ENCODE results near the gene GDF2.

GDF2 gene

DNA sequence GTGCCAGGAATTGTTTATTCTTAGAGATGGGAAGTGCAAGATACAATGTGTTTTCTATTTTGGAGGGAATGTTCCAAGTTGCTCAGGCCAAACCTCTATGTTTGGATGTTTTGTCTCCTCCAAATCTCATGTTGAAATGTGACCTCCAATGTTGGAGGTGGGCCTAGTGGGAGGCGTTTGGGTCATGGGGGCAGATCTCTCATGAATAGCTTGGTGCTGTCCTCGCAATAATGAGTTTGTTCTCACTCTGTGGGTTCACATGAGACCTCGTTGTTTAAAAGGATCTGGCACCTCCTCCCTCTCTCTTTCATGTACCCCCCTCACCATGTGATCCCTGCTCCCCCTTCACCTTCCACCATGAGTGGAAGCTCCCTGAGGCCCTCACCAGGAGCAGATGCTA, 30.6 kb upstream of the GDF2 start:
- DNase-seq (ENCODE audit: low spot score) (no peak), FAIRE-seq (no peak)

DNA sequence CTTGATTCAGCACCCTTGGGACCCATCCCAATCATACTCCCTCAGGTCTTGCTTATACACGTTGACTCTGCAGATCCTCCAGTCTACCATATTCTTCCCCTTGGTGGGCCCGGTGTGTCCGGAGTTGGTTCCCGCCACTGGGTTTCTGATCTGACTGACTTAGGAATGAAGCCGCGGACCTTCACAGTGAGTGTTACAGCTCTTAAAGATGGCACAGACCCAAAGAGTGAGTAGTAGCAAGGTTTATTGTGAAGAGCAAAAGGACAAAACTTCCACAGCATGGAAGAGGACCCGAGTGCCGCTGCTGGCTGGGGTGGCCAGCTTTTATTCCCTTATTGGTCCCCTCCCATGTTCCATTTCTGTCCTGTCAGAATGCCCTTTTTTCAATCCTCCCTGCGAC, 28.2 kb upstream of the GDF2 start:
- FAIRE-seq (no peak), DNase-seq (ENCODE audit: low spot score) (no peak)

- FAIRE-seq: no peak
- no peak for DNase-seq (ENCODE audit: low spot score)
These were observed 27.8 kb upstream of the GDF2 start for GRCh38 chr10:47294501-47294900.

DNA sequence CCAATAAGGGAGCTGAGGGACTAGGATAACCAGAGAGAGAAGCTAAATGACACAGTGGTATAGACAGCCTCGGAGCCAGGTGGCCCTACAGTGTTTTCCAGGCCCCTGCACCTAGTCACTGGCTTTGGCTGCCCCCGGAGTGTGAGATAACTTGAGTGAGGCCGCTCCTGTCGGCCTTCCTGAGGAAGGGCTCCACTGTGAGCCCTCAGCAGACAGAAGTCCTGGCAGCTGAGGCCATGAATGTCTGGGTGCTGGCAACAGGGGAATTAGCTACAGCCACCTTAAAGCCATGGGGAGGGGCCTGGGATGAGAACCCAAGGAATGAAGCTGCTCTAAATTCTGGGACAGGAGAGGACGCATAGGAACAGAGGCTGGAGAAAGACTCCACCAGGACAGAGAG, 26.8 kb upstream of the GDF2 start:
- FAIRE-seq: no peak
- DNase-seq (ENCODE audit: low spot score): no peak

GRCh38 chr10:47296156-47296894, 25.9 kb upstream of the GDF2 start:
- no peak for DNase-seq (ENCODE audit: low spot score)
- no peak for FAIRE-seq

DNA sequence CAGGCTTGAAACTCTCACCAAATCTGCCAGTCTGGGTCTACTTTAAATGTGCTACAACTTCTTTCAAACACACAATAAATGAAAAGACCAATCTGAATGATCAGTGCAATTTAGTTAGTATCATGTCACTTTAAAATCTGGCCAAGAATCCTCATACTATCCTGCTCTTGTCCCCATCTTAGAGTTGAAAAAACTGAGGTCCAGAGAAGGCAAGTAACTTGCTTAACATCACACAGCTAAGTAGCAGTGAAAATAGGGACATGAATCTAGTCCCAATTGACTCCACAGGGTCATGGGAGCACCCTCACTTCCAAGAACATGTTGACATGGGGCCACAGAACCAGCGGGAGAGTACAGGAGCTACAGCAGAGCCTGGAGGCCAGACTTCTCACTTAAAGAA, 25.3 kb upstream of the GDF2 start:
- no peak for FAIRE-seq
- no peak for DNase-seq (ENCODE audit: low spot score)

DNA sequence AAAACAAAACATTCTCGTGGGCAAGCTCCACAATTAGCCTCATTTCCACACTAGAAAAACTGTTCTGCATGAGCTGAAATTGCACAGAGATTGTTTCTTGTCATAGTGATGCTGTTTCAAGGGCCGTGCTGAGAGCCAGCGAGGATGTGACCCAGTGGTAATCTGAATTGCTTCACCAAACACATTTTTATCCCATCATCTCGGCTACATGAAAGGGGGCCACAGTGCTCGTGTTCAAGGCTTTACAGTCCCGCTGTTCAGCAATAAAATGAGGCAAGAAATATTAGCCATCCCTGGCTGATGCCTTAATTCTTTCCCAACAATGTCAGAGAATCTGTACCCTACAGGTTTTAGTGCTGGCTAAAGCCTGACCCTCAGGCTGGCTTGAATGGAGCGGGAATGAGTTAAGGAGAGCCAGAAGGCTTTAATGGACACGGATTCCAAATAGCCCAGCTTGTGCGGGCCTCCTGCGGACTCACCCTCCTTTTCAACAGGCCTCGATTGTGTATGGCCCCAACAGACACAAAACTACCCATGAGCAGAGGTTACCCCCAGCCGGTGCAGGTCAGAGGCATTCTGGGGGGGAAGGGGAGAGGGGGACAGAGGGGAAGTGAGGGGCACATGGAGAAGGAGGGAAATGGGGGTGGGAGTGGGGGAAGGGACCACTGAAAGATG, 24.3 kb upstream of the GDF2 start:
- FAIRE-seq (no peak), DNase-seq (ENCODE audit: low spot score) (no peak)

DNA sequence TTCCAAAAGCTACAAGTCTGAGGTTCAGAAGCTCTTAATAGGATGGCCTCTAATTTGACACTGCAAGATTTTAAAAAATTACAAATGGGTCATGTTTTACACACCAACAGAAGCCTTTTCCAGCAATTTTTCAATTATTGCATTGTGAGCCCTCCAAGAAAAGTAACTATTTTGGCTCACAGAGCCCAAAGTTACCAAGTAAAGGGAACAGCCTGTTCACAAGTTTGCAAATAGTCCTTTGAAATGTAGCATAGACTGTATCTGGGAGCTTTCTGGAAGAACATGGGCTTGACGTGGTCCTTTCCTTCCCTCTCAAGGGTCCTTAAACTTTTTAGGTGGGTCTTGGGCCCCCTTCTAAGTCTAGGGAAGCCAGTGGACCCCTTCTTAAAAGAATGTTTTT, 23.5 kb upstream of the GDF2 start:
- no peak for FAIRE-seq
- DNase-seq (ENCODE audit: low spot score): no peak

GRCh38 chr10:47299611-47300428, 22.4 kb upstream of the GDF2 start, which contains the start of gene GDF10:
Gene GDF10, plus strand, starts transcription at chr10:47300197. Its CDS starts 455 bp downstream, at chr10:47300652.
- FAIRE-seq (no peak), DNase-seq (ENCODE audit: low spot score) (peak; percentile 20)

DNA sequence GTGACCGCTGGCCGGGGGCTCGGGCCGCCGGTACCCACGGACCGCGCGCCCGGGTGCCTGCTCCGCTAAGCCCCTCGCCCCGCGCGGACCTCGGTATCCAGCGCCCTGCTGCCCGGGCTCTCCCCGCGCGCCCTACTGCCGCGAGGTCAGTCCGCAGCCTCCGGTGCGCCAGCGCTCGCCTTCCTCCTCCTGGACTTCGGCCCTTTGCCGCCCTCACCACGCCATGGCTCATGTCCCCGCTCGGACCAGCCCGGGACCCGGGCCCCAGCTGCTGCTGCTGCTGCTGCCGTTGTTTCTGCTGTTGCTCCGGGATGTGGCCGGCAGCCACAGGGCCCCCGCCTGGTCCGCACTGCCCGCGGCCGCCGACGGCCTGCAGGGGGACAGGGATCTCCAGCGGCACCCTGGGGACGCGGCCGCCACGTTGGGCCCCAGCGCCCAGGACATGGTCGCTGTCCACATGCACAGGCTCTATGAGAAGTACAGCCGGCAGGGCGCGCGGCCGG, 21.8 kb upstream of the GDF2 start:
- FAIRE-seq (no peak), DNase-seq (ENCODE audit: low spot score) (peak; percentile 27)

GRCh38 chr10:47301833-47302232, 20.4 kb upstream of the GDF2 start:
- DNase-seq (ENCODE audit: low spot score) (no peak), FAIRE-seq (no peak)

GRCh38 chr10:47303105-47303504, 19.1 kb upstream of the GDF2 start:
- DNase-seq (ENCODE audit: low spot score): no peak
- FAIRE-seq: no peak

DNA sequence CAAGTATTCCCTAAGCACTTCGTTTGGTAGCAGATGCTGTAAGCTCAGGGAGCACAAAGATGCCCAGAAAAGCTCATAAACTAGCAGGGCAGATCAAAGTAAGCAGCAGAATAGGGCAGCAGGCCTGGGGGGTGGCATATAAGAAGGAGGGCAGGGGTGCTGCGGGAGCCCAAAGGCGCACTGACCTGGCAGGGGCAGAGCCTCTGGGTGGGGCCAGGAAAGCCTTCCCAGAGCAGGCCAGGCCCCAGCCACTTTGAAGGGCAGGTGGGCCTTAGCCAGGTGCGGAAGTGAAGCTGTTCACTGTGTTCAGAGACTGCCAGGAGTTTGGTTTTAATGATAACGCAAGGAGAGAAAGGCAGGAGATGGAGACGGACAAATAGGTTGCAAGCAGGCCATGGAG, 18.4 kb upstream of the GDF2 start:
- DNase-seq (ENCODE audit: low spot score) (no peak), FAIRE-seq (no peak)

DNA sequence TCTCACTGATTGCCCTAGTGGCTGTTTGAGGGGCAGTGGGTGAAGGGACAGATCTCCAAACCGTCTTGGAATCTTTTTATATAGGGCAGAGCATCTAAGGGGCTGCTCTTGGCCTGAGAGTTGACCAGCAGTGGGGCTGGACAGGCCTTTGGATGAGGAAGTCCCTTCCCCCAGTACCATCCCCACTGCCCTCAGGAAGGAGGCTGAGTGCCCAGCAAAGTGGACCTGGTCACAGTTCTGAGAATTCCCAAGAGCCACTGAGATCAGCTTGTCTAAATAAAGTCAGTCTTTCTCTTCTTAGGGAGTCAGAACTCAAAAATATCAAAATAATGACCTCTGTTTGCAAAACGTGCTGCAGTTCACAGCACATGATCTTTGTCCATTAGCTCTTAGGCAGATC, 16.7 kb upstream of the GDF2 start:
- FAIRE-seq (no peak), DNase-seq (ENCODE audit: low spot score) (no peak)

DNA sequence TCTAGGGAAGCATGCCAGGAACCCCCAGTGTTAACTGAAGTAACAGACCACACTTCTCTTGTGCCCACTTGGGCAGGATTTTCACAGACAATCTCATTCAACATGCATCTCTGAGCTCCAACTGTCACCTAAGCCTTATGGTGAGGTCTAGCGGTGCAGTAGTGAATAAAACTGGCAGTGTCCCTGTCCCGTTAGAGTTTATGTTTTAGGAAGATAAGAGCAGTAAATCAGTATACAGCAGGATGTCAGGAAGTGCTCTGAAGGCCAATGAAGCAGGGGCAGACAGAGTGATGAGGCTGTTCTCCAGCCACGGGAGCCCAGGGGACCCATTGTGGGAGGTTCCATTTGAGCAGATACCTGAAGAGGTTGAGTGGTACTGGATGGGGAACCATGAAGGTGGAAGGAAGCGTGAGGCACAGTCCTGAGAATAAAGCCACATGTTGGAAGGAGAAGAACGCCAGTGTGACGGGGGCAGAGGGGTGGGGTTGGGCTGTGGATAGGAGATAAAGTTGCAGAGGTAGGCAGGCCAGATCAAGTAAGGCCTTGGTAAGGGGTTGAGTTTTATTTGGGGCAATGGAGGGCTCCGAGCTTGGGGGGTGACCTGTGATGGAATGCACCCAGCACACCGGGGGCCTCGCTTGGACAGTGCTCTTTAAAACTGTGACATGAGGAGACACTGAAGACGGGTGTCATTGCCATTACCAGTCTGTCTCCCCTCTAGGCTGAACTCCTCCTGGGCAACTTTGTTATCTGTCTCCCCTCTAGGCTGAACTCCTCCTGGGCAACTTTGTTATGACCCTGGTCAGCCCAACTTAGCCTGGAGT, 15.7 kb upstream of the GDF2 start:
- FAIRE-seq: no peak

GRCh38 chr10:47307381-47307780, 14.9 kb upstream of the GDF2 start:
- FAIRE-seq: no peak
- DNase-seq (ENCODE audit: low spot score): no peak

More for the DNA sequence above, 15.7 kb upstream of the GDF2 start:
- no peak for DNase-seq (ENCODE audit: low spot score)

- FAIRE-seq: no peak
These were observed 13.5 kb upstream of the GDF2 start for GRCh38 chr10:47308775-47309174.

GRCh38 chr10:47309408-47310089, 12.7 kb upstream of the GDF2 start:
- DNase-seq (ENCODE audit: low spot score) (no peak), FAIRE-seq (no peak)

More at GRCh38 chr10:47308775-47309174, 13.5 kb upstream of the GDF2 start:
- DNase-seq (ENCODE audit: low spot score): no peak

DNA sequence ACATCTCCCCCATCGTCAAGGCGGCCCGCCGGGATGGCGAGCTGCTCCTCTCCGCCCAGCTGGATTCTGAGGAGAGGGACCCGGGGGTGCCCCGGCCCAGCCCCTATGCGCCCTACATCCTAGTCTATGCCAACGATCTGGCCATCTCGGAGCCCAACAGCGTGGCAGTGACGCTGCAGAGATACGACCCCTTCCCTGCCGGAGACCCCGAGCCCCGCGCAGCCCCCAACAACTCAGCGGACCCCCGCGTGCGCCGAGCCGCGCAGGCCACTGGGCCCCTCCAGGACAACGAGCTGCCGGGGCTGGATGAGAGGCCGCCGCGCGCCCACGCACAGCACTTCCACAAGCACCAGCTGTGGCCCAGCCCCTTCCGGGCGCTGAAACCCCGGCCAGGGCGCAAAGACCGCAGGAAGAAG, 12.2 kb upstream of the GDF2 start:
- FAIRE-seq (no peak), DNase-seq (ENCODE audit: low spot score) (no peak)

- peak; percentile 44 for DNase-seq (ENCODE audit: low spot score)
- FAIRE-seq: no peak
These were observed 10.9 kb upstream of the GDF2 start for GRCh38 chr10:47311193-47311931.
